HG02759 (cell line): ENCODE measurements around the gene TRIM75.
"Not testable (repeated sequence)": the region's sequence is repeated elsewhere in the genome, so short reads cannot be mapped to it uniquely, and the experiment has no call there.

Experiments used
- ATAC-seq: cut with Tn5 transposase; IDR thresholded peaks from one replicate; pipeline ENCODE4 v1.9.1; 2021; ENCODE audit warnings: mild to moderate bottlenecking, moderate library complexity; ENCODE audit not compliant: unreplicated experiment

TRIM75 gene

GRCh38 chr4:165053645-165054044 lies at the start of gene TRIM75:
Gene TRIM75, plus strand, starts transcription at chr4:165053866. Its CDS starts 5,282 bp downstream, at chr4:165059148.
- no peak for ATAC-seq

- ATAC-seq, result no peak
Measured at GRCh38 chr4:165005352-165005925, 48.2 kb upstream of the TRIM75 start.

- ATAC-seq, result no peak
Measured at GRCh38 chr4:165006456-165006855, 47.2 kb upstream of the TRIM75 start.

GRCh38 chr4:165006886-165007285 lies 46.8 kb upstream of the TRIM75 start:
- ATAC-seq, result no peak

- ATAC-seq, result no peak
Measured at GRCh38 chr4:165009493-165010227, 44.0 kb upstream of the TRIM75 start.

- ATAC-seq, result no peak
Measured at GRCh38 chr4:165010487-165010886, 43.2 kb upstream of the TRIM75 start.

- no peak for ATAC-seq
Measured at GRCh38 chr4:165010991-165011390, 42.7 kb upstream of the TRIM75 start.

- ATAC-seq, result no peak
Measured at GRCh38 chr4:165011403-165011802, 42.3 kb upstream of the TRIM75 start.

- no peak for ATAC-seq
Measured at GRCh38 chr4:165013691-165014090, 40.0 kb upstream of the TRIM75 start.

- ATAC-seq, result no peak
Measured at GRCh38 chr4:165016971-165017370, 36.7 kb upstream of the TRIM75 start.

- not testable (repeated sequence) for ATAC-seq
Measured at GRCh38 chr4:165019995-165020394, 33.7 kb upstream of the TRIM75 start.

GRCh38 chr4:165025782-165026181 lies 27.9 kb upstream of the TRIM75 start:
- not testable (repeated sequence) for ATAC-seq

GRCh38 chr4:165027762-165028402 lies 25.8 kb upstream of the TRIM75 start:
- ATAC-seq, result no peak

- no peak for ATAC-seq
Measured at GRCh38 chr4:165031436-165032211, 22.0 kb upstream of the TRIM75 start, which contains the start of gene TRIM60. Gene TRIM60, plus strand, starts transcription at chr4:165031999. Its CDS starts 8,074 bp downstream, at chr4:165040073.

- ATAC-seq, result no peak
Measured at GRCh38 chr4:165048170-165048569, 5.5 kb upstream of the TRIM75 start.

- no peak for ATAC-seq
Measured at GRCh38 chr4:165052627-165053026, 1.0 kb upstream of the TRIM75 start.

GRCh38 chr4:165055601-165056000 lies 1.9 kb downstream of the TRIM75 start:
- ATAC-seq, result no peak

GRCh38 chr4:165058666-165059065 lies 5.0 kb downstream of the TRIM75 start:
- ATAC-seq, result no peak

GRCh38 chr4:165059386-165059785 lies 5.7 kb downstream of the TRIM75 start:
- ATAC-seq, result no peak

- no peak for ATAC-seq
Measured at GRCh38 chr4:165060938-165061337, 7.3 kb downstream of the TRIM75 start.

GRCh38 chr4:165070560-165070959 lies 16.9 kb downstream of the TRIM75 start:
- no peak for ATAC-seq
